PC-3 (cell line): ENCODE results near the gene PRICKLE1. TPM values are rescaled to one million over a fixed set of nuclear protein-coding genes. Genes with fewer than 3 reads are reported as not detected.

Source experiments
- ATAC-seq: fragments of 200-7000 bp; cut with Tn5 transposase; 2 replicates; pipeline ENCODE4 v1.9.1; 2020; ENCODE audit warnings: mild to moderate bottlenecking, moderate library complexity
- BruUV-seq: library from RNA; stranded (reverse); fragments of 400-500 nt; replicated peaks from 2 replicates; lab custom pipeline; 2021; lab: Mats Ljungman, UMichigan
- CTCF ChIA-PET: fragments of 300-600 bp; sonication (Branson Sonifier 250); formaldehyde crosslinking; loops from one replicate; lab custom pipeline; 2022; ENCODE audit warnings: antibody characterized with exemption; lab: Charles Lee
- POLR2A ChIA-PET: fragments of 300-600 bp; sonication (Branson Sonifier 250); formaldehyde crosslinking; loops from one replicate; lab custom pipeline; 2022; ENCODE audit warnings: antibody characterized with exemption; ENCODE audit not compliant: unreplicated experiment; lab: Charles Lee
- DNase-seq: peaks from one replicate; pipeline ENCODE4 v3.0.0-alpha.2; 2015
- H2AFZ ChIP-seq: fragments of 300-600 bp; sonication (generic); 2 replicates; pipeline ENCODE4 v1.6.0; 2016; ENCODE audit warnings: antibody characterized with exemption, low read length
- H3F3A ChIP-seq: fragments of 300-600 bp; sonication (generic); one replicate; pipeline ENCODE4 v1.6.0; 2017; ENCODE audit warnings: antibody characterized with exemption, low read length, control low read depth, mild to moderate bottlenecking; ENCODE audit not compliant: unreplicated experiment
- H3K27ac ChIP-seq: fragments of 300-600 bp; sonication (generic); 2 replicates; pipeline ENCODE4 v1.5.1; 2016; ENCODE audit warnings: mild to moderate bottlenecking, low read length
- H3K27me3 ChIP-seq: fragments of 300-600 bp; sonication (generic); 2 replicates; pipeline ENCODE4 v1.6.1; 2016; ENCODE audit warnings: low read length, mixed read lengths
- H3K36me3 ChIP-seq: fragments of 300-600 bp; sonication (generic); 2 replicates; pipeline ENCODE4 v1.6.1; 2016; ENCODE audit warnings: low read depth, mixed run types, low read length, mixed read lengths
- H3K4me1 ChIP-seq: fragments of 300-600 bp; sonication (generic); 2 replicates; pipeline ENCODE4 v1.5.1; 2016; ENCODE audit warnings: low read length; ENCODE audit not compliant: insufficient read depth
- H3K4me2 ChIP-seq: fragments of 300-600 bp; sonication (generic); 2 replicates; pipeline ENCODE4 v1.6.0; 2016; ENCODE audit warnings: low read length
- H3K4me3 ChIP-seq: fragments of 300-600 bp; sonication (generic); 2 replicates; pipeline ENCODE4 v1.5.1; 2016; ENCODE audit warnings: mild to moderate bottlenecking, low read length, mixed read lengths
- H3K79me2 ChIP-seq: fragments of 300-600 bp; sonication (generic); 2 replicates; pipeline ENCODE4 v1.6.1; 2017; ENCODE audit warnings: low read length, mixed read lengths
- H3K9ac ChIP-seq: fragments of 300-600 bp; sonication (generic); 2 replicates; pipeline ENCODE4 v1.6.0; 2016; ENCODE audit warnings: mild to moderate bottlenecking, low read length
- H3K9me2 ChIP-seq: fragments of 300-600 bp; sonication (generic); replicated peaks from 2 replicates; pipeline ENCODE4 v1.6.1; 2016; ENCODE audit warnings: mixed run types, low read length, mixed read lengths
- H3K9me3 ChIP-seq: fragments of 300-600 bp; sonication (generic); 2 replicates; pipeline ENCODE4 v1.6.1; 2016; ENCODE audit warnings: low read length, mixed read lengths
- H4K20me1 ChIP-seq: fragments of 300-600 bp; sonication (generic); 2 replicates; pipeline ENCODE4 v1.6.1; 2016; ENCODE audit warnings: low read length, mixed read lengths
- EZH2 ChIP-seq: fragments of 300-600 bp; sonication (generic); IDR thresholded peaks from one replicate; pipeline ENCODE4 v1.6.1; 2017; ENCODE audit warnings: antibody characterized with exemption, mild to moderate bottlenecking, low read length; ENCODE audit not compliant: unreplicated experiment
- EZH2phosphoT487 ChIP-seq: fragments of 300-600 bp; sonication (generic); IDR thresholded peaks from 2 replicates; pipeline ENCODE4 v1.6.1; 2018; ENCODE audit warnings: mild to moderate bottlenecking, antibody characterized with exemption, low read length, borderline replicate concordance
- intact Hi-C: fragments of 100-400 bp; cut with micrococcal nuclease; formaldehyde crosslinking; loops from 2 replicates; pipeline ENCODE4 v1.9.0; 2023
- total RNA-seq: library from RNA; depleted of rRNA; stranded (reverse); fragments of >200 nt; gene quantifications from 2 replicates; pipeline ENCODE4 v1.2.3, GENCODE V29; 2014
- TF ChIP-seq, protein P1 (sequence below): fragments of 300-600 bp; sonication (generic); conservative IDR thresholded peaks from 2 replicates; pipeline ENCODE4 v1.5.1; 2017; ENCODE audit warnings: antibody characterized with exemption, low read depth, mild to moderate bottlenecking, low read length

The PRICKLE1 gene
- total RNA-seq, 1 experiment from 2014 or later: 17.2 TPM

DNA sequence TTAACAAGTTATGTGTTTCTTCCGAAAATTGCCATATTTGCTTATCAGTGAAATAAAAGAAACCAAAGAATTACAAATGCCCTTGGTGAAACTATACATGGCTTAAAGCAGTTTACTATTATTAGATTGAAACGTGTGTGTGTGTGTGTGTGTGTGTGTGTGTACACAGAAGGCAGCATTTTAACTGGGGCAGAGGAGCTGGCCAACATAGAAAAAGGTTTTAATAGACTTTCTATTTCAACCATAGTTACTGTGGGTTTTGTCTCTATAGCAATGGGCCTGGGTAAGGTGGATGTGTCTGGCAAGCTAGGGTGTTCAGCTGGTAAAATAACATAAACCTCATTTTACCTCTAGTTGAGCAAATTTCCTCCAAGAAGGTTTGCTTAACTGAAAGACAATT, 6.5 kb downstream of the PRICKLE1 start:
- no peak overlapping the region for H3K9ac ChIP-seq
- ATAC-seq (no peak), DNase-seq (no peak)
- H3K4me1 ChIP-seq: peaks cover 26% of the 10 kb centered on the region
- H2AFZ ChIP-seq: no peak overlapping the region
- no peaks in the 10 kb centered on the region for H3K9me2 ChIP-seq
- H4K20me1 ChIP-seq: peaks cover 14% of the 10 kb centered on the region
- H3K9me3 ChIP-seq: no peaks in the 10 kb centered on the region
- no peak overlapping the region for H3K4me2 ChIP-seq
- no peak overlapping the region for H3K4me3 ChIP-seq
- TF ChIP-seq EZH2: no peak
- TF ChIP-seq, protein P1, sequence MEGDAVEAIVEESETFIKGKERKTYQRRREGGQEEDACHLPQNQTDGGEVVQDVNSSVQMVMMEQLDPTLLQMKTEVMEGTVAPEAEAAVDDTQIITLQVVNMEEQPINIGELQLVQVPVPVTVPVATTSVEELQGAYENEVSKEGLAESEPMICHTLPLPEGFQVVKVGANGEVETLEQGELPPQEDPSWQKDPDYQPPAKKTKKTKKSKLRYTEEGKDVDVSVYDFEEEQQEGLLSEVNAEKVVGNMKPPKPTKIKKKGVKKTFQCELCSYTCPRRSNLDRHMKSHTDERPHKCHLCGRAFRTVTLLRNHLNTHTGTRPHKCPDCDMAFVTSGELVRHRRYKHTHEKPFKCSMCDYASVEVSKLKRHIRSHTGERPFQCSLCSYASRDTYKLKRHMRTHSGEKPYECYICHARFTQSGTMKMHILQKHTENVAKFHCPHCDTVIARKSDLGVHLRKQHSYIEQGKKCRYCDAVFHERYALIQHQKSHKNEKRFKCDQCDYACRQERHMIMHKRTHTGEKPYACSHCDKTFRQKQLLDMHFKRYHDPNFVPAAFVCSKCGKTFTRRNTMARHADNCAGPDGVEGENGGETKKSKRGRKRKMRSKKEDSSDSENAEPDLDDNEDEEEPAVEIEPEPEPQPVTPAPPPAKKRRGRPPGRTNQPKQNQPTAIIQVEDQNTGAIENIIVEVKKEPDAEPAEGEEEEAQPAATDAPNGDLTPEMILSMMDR: no peak
- TF ChIP-seq EZH2phosphoT487: no peak
- intact Hi-C loops: no loop called here
- BruUV-seq: no TSS peak
- H3K27ac ChIP-seq: no peak overlapping the region
- H3F3A ChIP-seq: no peaks in the 10 kb centered on the region
- CTCF ChIA-PET: interaction anchor here (0.6 kb wide), 1 partner anchor 22 kb away, joined by 7 read pairs; no protein-coding TSS in a partner anchor
- POLR2A ChIA-PET: interaction anchor here (0.6 kb wide), 1 partner anchor 112 kb away, joined by 4 read pairs; no protein-coding TSS in a partner anchor
- no peaks in the 10 kb centered on the region for H3K27me3 ChIP-seq
- peaks cover 92% of the 10 kb centered on the region for H3K79me2 ChIP-seq
- no peaks in the 10 kb centered on the region; the same call in 1 of the 2 replicates for H3K36me3 ChIP-seq

DNA sequence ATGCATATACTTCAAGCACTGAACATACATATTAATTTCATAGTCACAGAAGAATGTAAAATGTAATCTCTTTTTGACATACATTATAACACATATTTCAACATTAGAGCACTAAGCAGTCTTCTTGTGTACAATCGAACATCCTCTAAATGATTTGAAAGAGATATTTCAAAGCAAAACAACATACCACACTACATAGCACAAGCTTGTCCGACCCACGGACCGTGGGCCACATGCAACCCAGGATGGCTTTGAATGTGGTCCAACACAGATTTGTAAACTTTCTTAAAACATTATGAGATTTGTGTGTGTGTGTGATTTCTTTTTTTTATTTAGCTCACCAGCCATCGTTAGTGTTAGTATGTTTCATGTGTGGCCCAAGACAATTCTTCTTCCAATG, 7.0 kb downstream of the PRICKLE1 start:
- Histone ChIP-seq H3K9ac (no peak overlapping the region), H3K27me3 (no peaks in the 10 kb centered on the region), H3F3A (no peaks in the 10 kb centered on the region), H4K20me1 (peaks cover 9% of the 10 kb centered on the region), H3K27ac (no peak overlapping the region), H3K4me1 (peaks cover 21% of the 10 kb centered on the region), H3K9me3 (no peaks in the 10 kb centered on the region), H3K4me3 (no peak overlapping the region), H3K4me2 (no peak overlapping the region), H2AFZ (no peak overlapping the region), H3K9me2 (no peaks in the 10 kb centered on the region), H3K36me3 (no peaks in the 10 kb centered on the region; the same call in 1 of the 2 replicates), H3K79me2 (peaks cover 92% of the 10 kb centered on the region)
- POLR2A ChIA-PET: interaction anchor here (0.6 kb wide), 1 partner anchor 111 kb away, joined by 4 read pairs; no protein-coding TSS in a partner anchor
- no TSS peak for BruUV-seq
- ATAC-seq (no peak), DNase-seq (no peak)
- CTCF ChIA-PET: interaction anchor here (0.6 kb wide), 1 partner anchor 21 kb away, joined by 7 read pairs; no protein-coding TSS in a partner anchor
- intact Hi-C loops: no loop called here
- no peak for TF ChIP-seq EZH2phosphoT487
- TF ChIP-seq, protein P1: no peak
- no peak for TF ChIP-seq EZH2

DNA sequence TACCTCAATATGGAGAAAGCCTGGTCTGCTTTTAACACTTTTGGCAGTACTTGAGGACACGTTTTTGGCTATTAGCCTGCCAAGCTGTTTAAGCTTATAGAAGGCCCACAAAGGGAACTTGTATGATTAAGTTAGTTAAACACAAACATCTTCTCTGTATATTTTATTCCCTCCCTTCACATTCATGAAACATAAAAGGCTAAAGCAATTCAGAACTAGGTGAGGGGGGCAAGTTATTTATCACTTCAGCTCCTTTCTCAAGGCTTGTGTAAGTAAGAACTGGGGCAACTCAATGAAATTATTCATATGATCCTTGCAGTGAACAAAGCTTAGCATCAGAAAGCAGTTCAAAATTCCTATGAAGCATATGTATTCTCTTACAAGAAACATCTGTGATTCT, 7.5 kb downstream of the PRICKLE1 start:
- Histone ChIP-seq H3K4me3 (no peak overlapping the region), H3K9ac (no peak overlapping the region), H3K79me2 (peaks cover 92% of the 10 kb centered on the region), H3K4me2 (no peak overlapping the region), H3K27me3 (no peaks in the 10 kb centered on the region), H3F3A (no peaks in the 10 kb centered on the region), H3K27ac (no peak overlapping the region), H3K9me2 (no peaks in the 10 kb centered on the region), H3K36me3 (no peaks in the 10 kb centered on the region; the same call in 1 of the 2 replicates), H2AFZ (no peak overlapping the region), H4K20me1 (peaks cover 7% of the 10 kb centered on the region), H3K4me1 (peaks cover 17% of the 10 kb centered on the region), H3K9me3 (no peaks in the 10 kb centered on the region)
- ATAC-seq: no peak
- ChIA-PET POLR2A (interaction anchor here (0.7 kb wide), 1 partner anchor 98 kb away, joined by 4 read pairs; no protein-coding TSS in a partner anchor), CTCF (no interaction called here)
- intact Hi-C loops: no loop called here
- BruUV-seq: no TSS peak
- TF ChIP-seq EZH2phosphoT487: no peak
- no peak for TF ChIP-seq EZH2
- TF ChIP-seq, protein P1: no peak
- no peak for DNase-seq
